Natural killer cell (primary cell): ENCODE results near the gene PAFAH1B1. TPM values are rescaled to one million over a fixed set of nuclear protein-coding genes. Genes with fewer than 3 reads are reported as not detected.

ENCODE experiments used
- ATAC-seq, 3 donors: fragments of 150-1000 bp in 2 of 3; fragments of 200-7000 bp in 1 of 3; cut with Tn5 transposase; 1 replicate in 1 of 3; 2 replicates in 2 of 3; pipeline ENCODE4 v1.10.0; 2021; ENCODE audit warnings: mild to moderate bottlenecking in 2 of 3, moderate library complexity in 2 of 3
- DNase-seq, 2 donors: peaks; one replicate each; pipeline versions ENCODE4 v3.0.0 to v3.0.0-alpha.2; 2013 to 2021; ENCODE audit warnings: mixed read lengths in 1 of 2
- H3K27ac ChIP-seq: one replicate; pipeline ENCODE4 v1.5.1; 2013; ENCODE audit warnings: mild to moderate bottlenecking, low read length
- H3K27me3 ChIP-seq: one replicate; pipeline ENCODE4 v1.6.1; 2013; ENCODE audit warnings: low read length; ENCODE audit not compliant: control insufficient read depth, insufficient read depth
- H3K36me3 ChIP-seq: one replicate; pipeline ENCODE4 v1.6.1; 2013; ENCODE audit warnings: low read length; ENCODE audit not compliant: control insufficient read depth, insufficient read depth
- H3K4me1 ChIP-seq: one replicate; pipeline ENCODE4 v1.6.1; 2013; ENCODE audit warnings: low read length; ENCODE audit not compliant: control insufficient read depth, insufficient read depth
- H3K4me3 ChIP-seq: one replicate; pipeline ENCODE4 v1.5.1; 2013; ENCODE audit warnings: low read length
- H3K9me3 ChIP-seq: one replicate; pipeline ENCODE4 v1.6.1; 2013; ENCODE audit warnings: low read length; ENCODE audit not compliant: control insufficient read depth, insufficient read depth
- H3K27ac Mint-ChIP-seq, 2 donors: one replicate each; pipeline ENCODE4 v1.8.0; 2022; ENCODE audit warnings: mild to moderate bottlenecking in 2 of 2, mixed read lengths in 2 of 2, moderate library complexity in 1 of 2
- H3K27me3 Mint-ChIP-seq, 2 donors: one replicate each; pipeline ENCODE4 v1.8.0; 2022; ENCODE audit warnings: low read depth in 2 of 2, mixed read lengths in 2 of 2
- H3K36me3 Mint-ChIP-seq: one replicate; pipeline ENCODE4 v1.8.0; 2022; ENCODE audit warnings: mixed read lengths
- H3K4me1 Mint-ChIP-seq, 2 donors: one replicate each; pipeline ENCODE4 v1.8.0; 2022; ENCODE audit warnings: mixed read lengths in 2 of 2
- H3K4me3 Mint-ChIP-seq: one replicate; pipeline ENCODE4 v1.8.0; 2022; ENCODE audit warnings: mild to moderate bottlenecking, moderate library complexity, mixed read lengths
- H3K9me3 Mint-ChIP-seq, 2 donors: one replicate each; pipeline ENCODE4 v1.8.0; 2022; ENCODE audit warnings: mixed read lengths in 2 of 2
- CTCF ChIP-seq: fragments of 200-600 bp; IDR thresholded peaks from one replicate; pipeline ENCODE4 v1.8.0; 2022; ENCODE audit warnings: antibody characterized with exemption
- WGBS: methylation state at CpG from one replicate; pipeline ENCODE4 v1.1.7; 2013; ENCODE audit warnings: missing lambda C conversion rate; ENCODE audit not compliant: insufficient coverage; 5-methylcytosine and 5-hydroxymethylcytosine counted together
- intact Hi-C: fragments of 100-400 bp; cut with micrococcal nuclease; formaldehyde crosslinking; loops from one replicate; pipeline ENCODE4 v1.14.2; 2022
- total RNA-seq, 4 donors: library from RNA; stranded (reverse); fragments of 120-200 nt in 1 of 4; gene quantifications; one replicate each; pipeline versions ENCODE4 v1.2.3 to v1.2.4, GENCODE V29; 2013 to 2022

Gene PAFAH1B1
- total RNA-seq, 3 donors from 2014 or later (not counting 1 experiment from before 2014, with no cell fraction given): 138 to 176 (median 165) TPM

GRCh38 chr17:2680961-2681360 lies 87.5 kb downstream of the PAFAH1B1 start:
- intact Hi-C loops: no loop called here
- peaks cover 62% of the 10 kb centered on the region for H3K36me3 ChIP-seq
- no peak overlapping the region for H3K27ac Mint-ChIP-seq
- no peaks in the 10 kb centered on the region for H3K9me3 Mint-ChIP-seq
- H3K4me3 ChIP-seq: no peak overlapping the region
- H3K27me3 ChIP-seq: no peaks in the 10 kb centered on the region
- WGBS: 100% methylated on average over 2 of the region's 2 CpGs
- no peak for DNase-seq
- no peaks in the 10 kb centered on the region for H3K9me3 ChIP-seq
- TF ChIP-seq CTCF: no peak
- peaks cover 10% of the 10 kb centered on the region for H3K36me3 Mint-ChIP-seq
- no peak overlapping the region for H3K27ac ChIP-seq
- no peak for ATAC-seq
- H3K4me1 ChIP-seq: no peaks in the 10 kb centered on the region
- no peaks in the 10 kb centered on the region for H3K27me3 Mint-ChIP-seq
- no peak overlapping the region for H3K4me3 Mint-ChIP-seq
- peaks cover 0 to 5% of the 10 kb centered on the region in 2 donors for H3K4me1 Mint-ChIP-seq

DNA sequence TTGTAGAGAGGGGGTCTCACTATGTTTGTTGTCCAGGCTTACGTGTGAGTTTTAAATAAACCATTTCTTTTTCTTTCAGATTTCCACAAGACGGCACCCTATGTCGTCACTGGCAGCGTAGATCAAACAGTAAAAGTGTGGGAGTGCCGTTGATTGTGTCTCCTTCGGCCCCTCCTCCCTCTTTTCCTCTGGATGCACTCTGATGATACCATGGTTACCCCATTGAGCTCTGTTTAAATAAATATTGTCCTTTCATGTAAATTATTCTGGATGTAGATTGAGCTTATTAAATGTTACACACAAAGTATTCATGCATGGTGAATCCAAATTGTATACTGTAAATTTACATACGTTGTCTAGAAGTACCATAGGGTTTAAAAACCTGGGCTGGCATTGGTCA lies 88.2 kb downstream of the PAFAH1B1 start:
- intact Hi-C loops: no loop called here
- Mint-ChIP-seq H3K36me3 (peaks cover 10% of the 10 kb centered on the region), H3K27ac (no peak overlapping the region), H3K9me3 (no peaks in the 10 kb centered on the region), H3K27me3 (no peaks in the 10 kb centered on the region), H3K4me1 (peaks cover 0 to 5% of the 10 kb centered on the region in 2 donors), H3K4me3 (no peak overlapping the region)
- Histone ChIP-seq H3K27me3 (no peaks in the 10 kb centered on the region), H3K27ac (no peak overlapping the region), H3K4me1 (no peaks in the 10 kb centered on the region), H3K9me3 (no peaks in the 10 kb centered on the region), H3K36me3 (peaks cover 58% of the 10 kb centered on the region), H3K4me3 (no peak overlapping the region)
- no peak for TF ChIP-seq CTCF
- 100% methylated on average over 4 of the region's 7 CpGs for WGBS
- ATAC-seq: no peak
- DNase-seq: no peak

DNA sequence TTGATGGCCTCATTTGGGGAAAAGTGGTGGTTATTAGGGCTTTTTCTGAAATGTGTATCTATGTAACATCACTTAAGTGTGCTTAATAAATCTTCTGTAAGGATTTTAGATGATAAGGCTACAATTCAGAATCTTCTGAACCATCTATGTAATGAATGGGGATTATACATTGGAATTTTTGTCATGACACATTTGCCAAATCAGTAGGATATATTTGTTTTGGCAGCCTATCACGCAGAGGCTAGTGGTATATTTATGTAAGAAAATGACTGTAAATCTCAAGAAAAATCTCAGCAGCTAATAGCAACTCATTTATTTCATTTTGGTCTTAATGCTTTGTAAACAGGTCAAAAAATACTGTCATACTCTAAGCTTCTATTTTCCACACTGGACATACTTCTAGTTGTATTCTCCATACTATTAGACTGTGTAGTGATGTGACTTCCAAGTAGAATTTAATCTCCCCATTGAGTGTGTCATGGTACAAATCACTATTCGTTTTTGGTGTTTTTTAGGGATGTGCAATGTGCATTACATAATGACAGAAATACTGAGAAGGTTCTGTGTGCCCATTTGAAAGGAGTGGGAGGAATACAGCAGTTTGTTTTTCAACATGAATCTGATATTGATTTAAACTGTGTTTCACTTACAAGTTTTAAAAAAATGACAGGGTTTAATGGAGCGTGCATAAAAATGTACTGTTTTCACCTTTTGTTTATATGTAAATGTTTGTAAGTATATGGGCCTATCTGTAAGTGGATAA lies 88.9 kb downstream of the PAFAH1B1 start:
- TF ChIP-seq CTCF: no peak
- Histone ChIP-seq H3K9me3 (no peaks in the 10 kb centered on the region), H3K27me3 (no peaks in the 10 kb centered on the region), H3K4me1 (no peaks in the 10 kb centered on the region), H3K36me3 (peaks cover 54% of the 10 kb centered on the region), H3K4me3 (no peak overlapping the region), H3K27ac (no peak overlapping the region)
- ATAC-seq: no peak
- H3K36me3 Mint-ChIP-seq: peaks cover 10% of the 10 kb centered on the region
- intact Hi-C loops: no loop called here
- H3K4me1 Mint-ChIP-seq: peaks cover 0 to 5% of the 10 kb centered on the region in 2 donors
- no peak for DNase-seq
- no peak overlapping the region for H3K27ac Mint-ChIP-seq
- no peaks in the 10 kb centered on the region for H3K27me3 Mint-ChIP-seq
- WGBS: 92% methylated on average over 2 of the region's 3 CpGs
- no peak overlapping the region for H3K4me3 Mint-ChIP-seq
- H3K9me3 Mint-ChIP-seq: no peaks in the 10 kb centered on the region

GRCh38 chr17:2683912-2684311 lies 90.5 kb downstream of the PAFAH1B1 start:
- intact Hi-C loops: no loop called here

More at GRCh38 chr17:2683912-2684311, 90.5 kb downstream of the PAFAH1B1 start:
- Mint-ChIP-seq H3K27me3 (no peaks in the 10 kb centered on the region), H3K36me3 (peaks cover 10% of the 10 kb centered on the region), H3K9me3 (no peaks in the 10 kb centered on the region), H3K4me3 (no peak overlapping the region), H3K4me1 (peaks cover 0 to 10% of the 10 kb centered on the region in 2 donors), H3K27ac (peak overlapping the region; percentile 33 to 53)
- Histone ChIP-seq H3K27ac (no peak overlapping the region), H3K36me3 (peaks cover 50% of the 10 kb centered on the region), H3K27me3 (no peaks in the 10 kb centered on the region), H3K9me3 (no peaks in the 10 kb centered on the region), H3K4me3 (no peak overlapping the region), H3K4me1 (peaks cover 8% of the 10 kb centered on the region)
- ATAC-seq: no peak
- TF ChIP-seq CTCF: no peak
- no peak for DNase-seq
- WGBS: 95% methylated on average over 8 of the region's 8 CpGs
